IPS DF 6.9 (cell line): ENCODE results near the gene TFPT.
"Not testable (repeated sequence)": the region's sequence is repeated elsewhere in the genome, so short reads cannot be mapped to it uniquely, and the experiment has no call there.

Source experiments
- DNase-seq: peaks from one replicate; pipeline ENCODE4 v3.0.0-alpha.2; 2013; ENCODE audit warnings: low read depth, low spot score
- H3K27ac ChIP-seq: one replicate; pipeline ENCODE4 v1.5.1; 2013; ENCODE audit warnings: low read length, control low read depth
- H3K27me3 ChIP-seq: 2 replicates; pipeline ENCODE4 v1.6.1; 2013; ENCODE audit warnings: mild to moderate bottlenecking, low read length; ENCODE audit not compliant: control insufficient read depth, insufficient read depth
- H3K36me3 ChIP-seq: 2 replicates; pipeline ENCODE4 v1.6.1; 2013; ENCODE audit warnings: low read length; ENCODE audit not compliant: control insufficient read depth, insufficient read depth
- H3K4me1 ChIP-seq: 2 replicates; pipeline ENCODE4 v1.6.1; 2013; ENCODE audit warnings: low read length; ENCODE audit not compliant: control insufficient read depth, insufficient read depth
- H3K4me3 ChIP-seq: 2 replicates; pipeline ENCODE4 v1.5.1; 2013; ENCODE audit warnings: mild to moderate bottlenecking, low read length
- H3K9me3 ChIP-seq: 2 replicates; pipeline ENCODE4 v1.6.1; 2013; ENCODE audit warnings: low read length, inconsistent platforms; ENCODE audit not compliant: control insufficient read depth, insufficient read depth
- WGBS: extraction: QIAGEN DNeasy Blood & Tissue Kit; methylation state at CpG from one replicate; pipeline ENCODE4 v1.1.7; 2013; ENCODE audit warnings: mixed read lengths, missing lambda C conversion rate; ENCODE audit not compliant: insufficient read length, insufficient coverage; 5-methylcytosine and 5-hydroxymethylcytosine counted together

Gene TFPT

DNA sequence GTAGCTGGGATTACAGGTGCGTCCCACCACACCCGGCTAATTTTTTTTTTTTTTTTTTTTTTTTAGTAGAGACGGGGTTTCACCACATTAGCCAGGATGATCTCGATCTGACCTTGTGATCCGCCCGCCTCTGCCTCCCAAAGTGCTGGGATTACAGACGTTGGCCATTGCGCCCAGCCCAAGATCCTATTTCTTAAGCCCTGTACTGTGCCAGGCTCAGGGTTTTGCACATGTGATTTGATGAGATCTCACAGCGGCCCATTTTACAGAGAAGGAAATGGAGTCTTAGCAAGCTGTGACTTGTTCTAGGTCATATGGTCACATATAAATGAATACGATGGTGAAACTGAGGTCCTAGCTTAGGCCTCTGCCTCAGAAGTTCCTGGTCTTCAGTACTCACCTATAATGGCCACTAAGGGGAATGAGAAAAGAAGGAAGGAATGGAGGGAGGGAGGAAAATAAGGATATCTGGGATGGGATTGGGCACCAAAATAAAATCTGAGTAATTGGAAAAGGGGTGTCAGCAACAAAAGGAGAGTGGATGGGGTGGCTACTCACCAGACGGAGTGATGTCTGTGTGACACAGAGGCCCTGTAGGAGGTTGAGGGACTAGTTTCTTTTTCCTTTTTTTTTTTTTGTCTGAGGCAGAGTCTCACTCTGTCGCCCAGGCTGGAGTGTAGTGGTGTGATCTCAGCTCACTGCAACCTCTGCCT, 16.1 kb downstream of the TFPT start:
- no peak overlapping the region for H3K4me3 ChIP-seq
- no CpG with 5 or more reads among the region's 12 CpGs for WGBS
- no peak for DNase-seq
- no peaks in the 10 kb centered on the region for H3K27me3 ChIP-seq
- H3K9me3 ChIP-seq: no peaks in the 10 kb centered on the region
- no peaks in the 10 kb centered on the region for H3K36me3 ChIP-seq
- no peak overlapping the region for H3K27ac ChIP-seq
- no peaks in the 10 kb centered on the region for H3K4me1 ChIP-seq

DNA sequence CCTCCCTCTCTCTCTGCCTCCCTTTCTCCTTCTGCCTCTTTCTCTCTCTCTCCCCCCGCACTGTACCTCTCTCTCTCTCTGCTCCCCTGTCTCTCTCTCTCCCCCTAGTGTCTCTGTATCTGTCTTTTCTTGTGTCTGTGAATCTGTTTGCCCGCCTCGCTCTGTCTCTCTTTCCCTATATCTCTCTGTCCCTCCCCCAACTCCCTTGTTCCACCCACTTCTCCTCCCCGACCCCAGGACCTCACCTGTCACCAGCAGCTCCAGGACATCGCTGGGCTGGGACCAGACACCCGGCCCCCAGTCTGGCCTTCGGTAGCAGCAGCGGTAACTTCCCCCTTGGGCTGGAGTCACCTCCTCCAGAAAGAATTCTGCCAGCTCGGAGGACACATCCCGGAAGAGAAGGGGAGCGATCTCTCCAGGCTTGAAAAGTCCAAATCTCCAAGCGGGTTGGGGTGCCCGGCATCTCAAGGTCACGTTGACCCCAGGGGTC, 18.8 kb downstream of the TFPT start:
- no peak for DNase-seq
- peak overlapping the region; percentile 3; the same call in 1 of the 2 replicates for H3K4me3 ChIP-seq
- H3K36me3 ChIP-seq: no peaks in the 10 kb centered on the region
- no peak overlapping the region for H3K27ac ChIP-seq
- H3K27me3 ChIP-seq: no peaks in the 10 kb centered on the region
- no peaks in the 10 kb centered on the region for H3K4me1 ChIP-seq
- no CpG with 5 or more reads among the region's 14 CpGs for WGBS
- H3K9me3 ChIP-seq: no peaks in the 10 kb centered on the region

DNA sequence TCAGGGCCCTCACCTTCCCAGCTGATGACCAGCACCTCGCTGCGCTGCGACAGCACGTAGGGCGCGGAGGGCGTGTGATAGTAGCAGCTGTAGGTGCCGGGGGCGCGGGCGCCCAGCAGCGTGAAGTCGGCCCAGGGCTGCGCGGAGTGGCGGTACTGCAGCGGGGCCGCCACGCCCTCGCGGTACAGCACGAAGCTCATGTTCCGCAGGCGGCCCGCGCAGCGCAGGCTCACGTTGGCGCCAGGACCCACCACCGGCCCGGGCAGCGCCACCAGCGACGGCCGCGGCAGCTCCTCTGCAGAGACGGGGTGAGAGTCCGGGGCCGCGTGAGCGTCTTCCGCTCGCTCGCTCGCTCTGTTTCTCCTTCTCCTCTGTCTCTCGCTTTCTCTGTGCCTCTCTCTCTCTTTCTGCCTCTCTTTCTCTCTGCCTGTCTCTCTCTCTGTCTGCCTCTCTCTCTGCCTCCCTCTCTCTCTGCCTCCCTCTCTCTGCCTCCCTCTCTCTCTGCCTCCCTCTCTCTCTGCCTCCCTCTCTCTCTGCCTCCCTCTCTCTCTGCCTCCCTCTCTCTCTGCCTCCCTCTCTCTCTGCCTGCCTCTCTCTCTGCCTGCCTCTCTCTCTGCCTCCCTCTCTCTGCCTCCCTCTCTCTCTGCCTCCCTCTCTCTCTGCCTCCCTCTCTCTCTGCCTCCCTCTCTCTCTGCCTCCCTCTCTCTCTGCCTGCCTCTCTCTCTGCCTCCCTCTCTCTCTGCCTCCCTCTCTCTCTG, 19.4 kb downstream of the TFPT start:
- not testable (repeated sequence) for H3K36me3 ChIP-seq, H3K9me3 ChIP-seq, H3K27me3 ChIP-seq, H3K27ac ChIP-seq, H3K4me1 ChIP-seq, DNase-seq
- peak overlapping the region; percentile 48; the same call in 1 of the 2 replicates for H3K4me3 ChIP-seq
- no CpG with 5 or more reads among the region's 46 CpGs for WGBS

DNA sequence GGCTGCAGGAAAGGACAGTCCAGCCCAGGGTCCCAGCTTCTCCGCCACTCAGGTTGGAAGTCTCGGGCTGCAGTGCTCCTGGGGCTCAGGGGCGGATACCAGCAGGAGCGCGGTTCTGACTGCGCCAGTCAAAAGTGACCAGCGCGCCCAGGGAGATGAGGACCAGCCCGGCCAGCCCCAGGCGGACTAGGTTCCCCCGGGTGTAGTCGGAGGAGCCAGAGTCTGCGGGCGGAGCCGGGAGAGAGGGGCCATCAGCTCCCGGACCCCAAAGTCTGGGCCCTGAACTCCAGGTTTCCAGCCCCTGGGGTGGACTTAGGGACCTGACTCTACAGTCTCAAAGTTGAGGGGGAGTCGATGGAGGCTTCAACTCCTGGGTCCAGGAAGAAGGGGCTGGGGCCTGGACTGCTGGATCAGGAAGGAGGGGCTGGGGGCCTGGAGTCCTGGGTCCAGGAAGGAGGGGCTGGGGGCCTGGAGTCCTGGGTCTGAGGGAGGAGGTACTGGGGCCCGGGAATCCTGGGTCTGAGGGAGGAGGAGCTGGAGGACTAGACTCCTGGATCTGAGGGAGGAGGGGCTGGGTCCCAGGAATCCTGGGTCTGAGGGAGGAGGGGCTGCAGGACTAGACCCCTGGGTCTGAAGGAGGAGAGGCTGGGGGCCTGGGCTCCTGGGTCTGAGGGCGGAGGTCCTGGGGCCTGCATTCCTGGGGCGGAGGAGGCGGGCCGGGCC, 20.2 kb downstream of the TFPT start:
- peak overlapping the region; percentile 48; the same call in 1 of the 2 replicates for H3K4me3 ChIP-seq
- no peak overlapping the region for H3K27ac ChIP-seq
- no peaks in the 10 kb centered on the region for H3K36me3 ChIP-seq
- H3K9me3 ChIP-seq: no peaks in the 10 kb centered on the region
- WGBS: no CpG with 5 or more reads among the region's 22 CpGs
- H3K27me3 ChIP-seq: no peaks in the 10 kb centered on the region
- H3K4me1 ChIP-seq: no peaks in the 10 kb centered on the region
- no peak for DNase-seq

DNA sequence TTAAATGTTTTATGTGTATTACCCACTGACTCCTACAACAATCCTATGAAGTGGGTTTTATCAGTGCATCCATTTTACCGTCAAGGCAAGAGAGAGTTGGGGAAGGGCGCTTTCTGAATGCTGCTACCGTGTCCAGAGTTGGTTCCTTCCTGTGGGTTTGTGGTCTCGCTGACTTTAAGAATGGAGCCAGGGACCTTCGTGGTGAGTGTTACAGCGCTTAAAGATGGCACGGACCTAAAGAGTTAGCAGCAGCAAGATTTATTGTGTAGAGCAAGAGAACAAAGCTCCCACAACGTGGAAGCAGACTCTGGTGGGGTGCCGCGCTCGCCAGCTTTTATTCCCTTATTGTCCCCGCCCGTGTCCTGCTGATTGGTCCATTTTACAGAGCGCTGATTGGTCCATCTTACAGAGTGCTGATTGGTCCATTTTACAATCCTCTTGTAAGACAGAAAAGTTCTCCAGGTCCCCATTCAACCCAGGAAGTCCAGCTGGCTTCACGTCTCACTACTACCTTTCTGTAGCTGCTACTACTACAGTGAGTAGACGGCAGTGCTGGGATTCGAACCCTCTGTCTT, 20.9 kb downstream of the TFPT start:
- no peak overlapping the region for H3K4me3 ChIP-seq
- no CpG with 5 or more reads among the region's 17 CpGs for WGBS
- H3K4me1 ChIP-seq: peaks cover 1% of the 10 kb centered on the region; the same call in 1 of the 2 replicates

DNA sequence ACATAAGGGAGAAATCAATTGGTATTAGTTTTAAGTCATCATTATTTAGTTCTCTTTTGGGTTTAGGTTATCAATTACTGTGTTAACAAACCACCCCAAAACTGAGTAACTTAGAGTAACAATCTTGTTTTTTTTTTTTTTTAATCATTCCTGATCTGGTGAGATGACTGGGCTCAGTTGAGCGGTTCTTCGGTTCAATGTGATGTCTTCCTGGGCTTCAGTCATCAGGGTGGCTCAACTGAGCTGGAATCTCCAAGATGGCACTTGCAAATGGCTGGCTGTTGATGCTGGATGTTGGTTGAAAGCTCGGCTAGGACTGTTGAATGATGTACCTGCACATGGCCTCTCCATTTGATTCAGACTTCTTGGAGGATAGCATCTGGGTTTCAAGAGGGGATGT, 31.0 kb downstream of the TFPT start:
- Histone ChIP-seq H3K4me3 (no peak overlapping the region), H3K9me3 (peaks cover 2% of the 10 kb centered on the region; the same call in 1 of the 2 replicates), H3K36me3 (no peaks in the 10 kb centered on the region), H3K27ac (no peak overlapping the region), H3K4me1 (peaks cover under 1% of the 10 kb centered on the region; the same call in 1 of the 2 replicates), H3K27me3 (no peaks in the 10 kb centered on the region)
- no CpG with 5 or more reads among the region's 3 CpGs for WGBS
- DNase-seq: no peak

More for the DNA sequence above, 20.9 kb downstream of the TFPT start:
- H3K27me3 ChIP-seq: no peaks in the 10 kb centered on the region
- H3K9me3 ChIP-seq: no peaks in the 10 kb centered on the region
- H3K27ac ChIP-seq: no peak overlapping the region
- no peaks in the 10 kb centered on the region for H3K36me3 ChIP-seq
- no peak for DNase-seq

DNA sequence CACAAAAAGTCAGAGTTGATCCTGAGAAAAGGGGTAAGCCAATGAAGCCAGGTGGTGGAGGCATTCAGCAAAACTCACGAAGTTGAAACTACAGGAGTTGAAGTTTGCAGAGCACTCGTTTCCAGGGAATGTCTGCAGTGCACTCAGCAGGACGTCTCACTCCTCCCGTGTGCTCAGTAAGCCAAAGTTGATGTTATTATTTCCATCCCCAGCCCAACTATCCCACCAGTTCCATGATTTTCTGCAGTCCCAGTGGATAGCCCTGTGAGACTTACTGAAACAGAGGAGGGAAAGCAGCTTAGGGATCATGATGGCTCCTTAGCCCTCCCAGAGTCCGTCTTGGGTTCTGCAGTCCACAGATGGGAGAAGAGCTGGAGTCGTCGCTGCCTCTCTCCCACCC, 34.4 kb downstream of the TFPT start, which contains the start of gene TARM1:
TARM1 (minus strand) TSS at position 334 of the 400 bp plus-strand sequence; CDS start at position 309, 25 bp downstream.
- Histone ChIP-seq H3K27me3 (no peaks in the 10 kb centered on the region), H3K9me3 (peaks cover 2% of the 10 kb centered on the region; the same call in 1 of the 2 replicates), H3K27ac (no peak within 1 kb of the TSS), H3K36me3 (no peaks in the 10 kb centered on the region), H3K4me1 (no peaks in the 10 kb centered on the region), H3K4me3 (no peak within 1 kb of the TSS)
- no peak for DNase-seq
- WGBS: no CpG with 5 or more reads among the region's 7 CpGs

DNA sequence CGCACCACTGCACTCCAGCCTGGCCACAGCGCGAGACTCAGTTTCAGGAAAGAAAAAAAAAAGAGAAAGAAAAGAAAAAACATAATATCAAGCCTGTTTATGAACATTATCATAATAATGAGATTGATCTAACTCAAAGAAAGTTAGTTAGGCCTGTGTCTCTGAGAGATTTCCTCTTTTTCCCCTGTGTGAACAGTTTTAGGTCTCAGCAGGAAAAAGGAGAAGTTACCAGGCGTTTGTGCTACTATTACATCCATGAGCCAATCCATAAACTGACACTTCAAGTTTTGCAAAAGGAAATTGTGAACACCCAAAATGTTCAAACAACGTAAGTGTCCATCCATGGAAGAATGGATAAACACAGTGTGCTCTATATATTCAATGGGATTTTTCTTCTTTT, 38.1 kb downstream of the TFPT start:
- WGBS: no CpG with 5 or more reads among the region's 5 CpGs
- Histone ChIP-seq H3K36me3 (no peaks in the 10 kb centered on the region), H3K4me3 (no peak overlapping the region), H3K27me3 (no peaks in the 10 kb centered on the region), H3K9me3 (no peaks in the 10 kb centered on the region), H3K4me1 (no peaks in the 10 kb centered on the region), H3K27ac (no peak overlapping the region)
- no peak for DNase-seq

DNA sequence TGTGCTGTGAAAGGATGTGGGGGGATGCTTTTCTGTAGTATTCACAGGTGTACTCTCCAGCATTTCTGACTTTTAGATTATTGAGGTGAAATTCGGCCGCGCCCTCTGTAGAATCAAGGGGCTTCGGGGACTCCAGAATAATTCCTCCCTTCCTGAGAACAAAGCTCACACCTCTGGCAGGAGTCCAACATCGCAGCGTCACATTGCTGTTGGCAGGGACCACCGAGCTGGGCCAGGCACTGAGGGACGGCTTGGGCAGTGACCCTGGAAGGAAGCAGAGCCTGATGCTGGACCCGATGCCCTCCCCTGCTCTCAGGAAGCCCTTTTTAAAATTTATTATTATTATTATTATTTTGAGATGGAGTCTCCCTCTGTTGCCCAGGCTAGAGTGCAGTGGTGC, 40.6 kb downstream of the TFPT start:
- WGBS: no CpG with 5 or more reads among the region's 9 CpGs
- Histone ChIP-seq H3K27ac (no peak overlapping the region), H3K9me3 (no peaks in the 10 kb centered on the region), H3K36me3 (no peaks in the 10 kb centered on the region), H3K27me3 (no peaks in the 10 kb centered on the region), H3K4me3 (no peak overlapping the region), H3K4me1 (no peaks in the 10 kb centered on the region)
- no peak for DNase-seq

DNA sequence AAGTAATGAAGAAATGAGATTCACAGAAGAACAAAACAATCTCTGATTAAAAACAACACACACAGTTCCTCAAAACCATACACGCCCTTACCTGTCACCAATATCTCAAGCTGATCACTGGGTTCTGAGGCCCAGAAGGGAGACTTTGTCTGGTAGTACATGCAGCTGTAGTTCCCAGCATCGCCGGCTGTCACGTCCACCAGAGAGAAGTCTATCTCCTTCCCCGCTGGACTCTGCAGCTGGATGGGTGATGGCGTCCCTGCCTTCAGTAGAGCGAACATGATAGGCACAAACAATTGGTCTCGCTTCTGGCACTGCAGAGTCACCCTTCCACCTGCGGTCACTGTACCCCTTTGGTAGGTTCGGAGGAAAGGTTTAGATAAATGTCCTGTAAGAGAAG, 41.6 kb downstream of the TFPT start:
- no peak overlapping the region for H3K27ac ChIP-seq
- no peak for DNase-seq
- no peaks in the 10 kb centered on the region for H3K36me3 ChIP-seq
- H3K9me3 ChIP-seq: no peaks in the 10 kb centered on the region
- no peak overlapping the region for H3K4me3 ChIP-seq
- H3K27me3 ChIP-seq: no peaks in the 10 kb centered on the region
- WGBS: no CpG with 5 or more reads among the region's 10 CpGs
- no peaks in the 10 kb centered on the region for H3K4me1 ChIP-seq
